ENCODE results near the gene KMT5B. TPM values are rescaled to one million over a fixed set of nuclear protein-coding genes. Genes with fewer than 3 reads are reported as not detected.
A peak's percentile ranks its signal among the peaks of the same experiment; 100 is the strongest.

Gene KMT5B
- total RNA-seq, 1 experiment from 2014 or later: 12.4 TPM

- DNase-seq (ENCODE audit: low spot score): peak; percentile 12
Measured at GRCh38 chr11:68181719-68182451, 31.2 kb downstream of the KMT5B start.

- no peak for DNase-seq (ENCODE audit: low spot score)
Measured at GRCh38 chr11:68179847-68180246, 33.2 kb downstream of the KMT5B start.

GRCh38 chr11:68177877-68178276 lies 35.2 kb downstream of the KMT5B start:
- no peak for DNase-seq (ENCODE audit: low spot score)

- DNase-seq (ENCODE audit: low spot score): no peak
Measured at GRCh38 chr11:68173926-68174325, 39.2 kb downstream of the KMT5B start.

GRCh38 chr11:68169442-68169841 lies 43.7 kb downstream of the KMT5B start:
- DNase-seq (ENCODE audit: low spot score): no peak

GRCh38 chr11:68168694-68169093 lies 44.4 kb downstream of the KMT5B start:
- no peak for DNase-seq (ENCODE audit: low spot score)

GRCh38 chr11:68167474-68167873 lies 45.6 kb downstream of the KMT5B start:
- DNase-seq (ENCODE audit: low spot score): no peak

GRCh38 chr11:68166969-68167368 lies 46.1 kb downstream of the KMT5B start:
- no peak for DNase-seq (ENCODE audit: low spot score)

- no peak for DNase-seq (ENCODE audit: low spot score)
Measured at GRCh38 chr11:68165601-68166000, 47.5 kb downstream of the KMT5B start.

GRCh38 chr11:68164437-68164836 lies 48.7 kb downstream of the KMT5B start:
- DNase-seq (ENCODE audit: low spot score): no peak

- no peak for DNase-seq (ENCODE audit: low spot score)
Measured at GRCh38 chr11:68163691-68164090, 49.4 kb downstream of the KMT5B start.

GRCh38 chr11:68160100-68160695 lies 52.9 kb downstream of the KMT5B start:
- no peak for DNase-seq (ENCODE audit: low spot score)

GRCh38 chr11:68159665-68160064 lies 53.4 kb downstream of the KMT5B start:
- DNase-seq (ENCODE audit: low spot score): no peak

- no peak for DNase-seq (ENCODE audit: low spot score)
Measured at GRCh38 chr11:68159161-68159560, 53.9 kb downstream of the KMT5B start.

- no peak for DNase-seq (ENCODE audit: low spot score)
Measured at GRCh38 chr11:68158580-68158979, 54.5 kb downstream of the KMT5B start.

- no peak for DNase-seq (ENCODE audit: low spot score)
Measured at GRCh38 chr11:68153742-68154141, 59.4 kb downstream of the KMT5B start.

GRCh38 chr11:68150037-68150436 lies 63.1 kb downstream of the KMT5B start:
- DNase-seq (ENCODE audit: low spot score): peak; percentile 55

GRCh38 chr11:68149417-68149816 lies 63.7 kb downstream of the KMT5B start:
- no peak for DNase-seq (ENCODE audit: low spot score)

- DNase-seq (ENCODE audit: low spot score): no peak
Measured at GRCh38 chr11:68148879-68149278, 64.2 kb downstream of the KMT5B start.

GRCh38 chr11:68148071-68148805 lies 64.9 kb downstream of the KMT5B start:
- DNase-seq (ENCODE audit: low spot score): no peak

- peak; percentile 67 for DNase-seq (ENCODE audit: low spot score)
Measured at GRCh38 chr11:68146704-68147474, 66.2 kb downstream of the KMT5B start.

GRCh38 chr11:68146010-68146540 lies 67.0 kb downstream of the KMT5B start:
- DNase-seq (ENCODE audit: low spot score): peak; percentile 54
